Measurements from ENCODE around the gene VKORC1L1.
"Not testable (repeated sequence)": the region's sequence is repeated elsewhere in the genome, so short reads cannot be mapped to it uniquely, and the experiment has no call there.

Gene VKORC1L1

DNA sequence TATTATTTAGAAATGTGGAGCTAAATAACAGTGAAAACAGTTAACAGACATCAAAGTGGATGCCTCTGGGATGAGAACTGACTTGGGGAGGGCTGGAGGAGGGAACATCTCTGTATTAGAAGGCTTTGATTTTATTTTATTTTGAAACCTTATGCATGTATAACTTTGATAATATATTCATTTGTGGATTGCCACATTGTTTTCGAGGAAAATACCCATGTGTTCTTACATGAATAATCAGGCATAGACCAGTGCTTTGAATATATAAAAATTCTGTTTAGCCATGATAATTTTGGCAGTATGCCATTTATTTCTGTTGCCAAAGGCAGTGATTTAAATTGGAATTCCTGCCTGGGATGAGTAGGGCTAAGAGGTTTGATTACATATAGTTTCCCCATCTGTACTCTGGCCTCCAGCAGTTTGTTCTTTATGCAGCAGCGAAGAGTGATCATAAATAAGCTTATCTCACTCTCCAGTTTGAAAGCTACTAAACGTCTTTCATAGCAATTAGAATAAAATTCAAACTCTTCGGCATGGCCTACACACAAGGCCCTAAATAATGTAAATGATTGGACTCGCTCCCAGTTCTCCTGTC is 128.0 kb downstream of the VKORC1L1 start:
- intact Hi-C loops (cut with DNase I); DNase-seq: not testable (repeated sequence)

DNA sequence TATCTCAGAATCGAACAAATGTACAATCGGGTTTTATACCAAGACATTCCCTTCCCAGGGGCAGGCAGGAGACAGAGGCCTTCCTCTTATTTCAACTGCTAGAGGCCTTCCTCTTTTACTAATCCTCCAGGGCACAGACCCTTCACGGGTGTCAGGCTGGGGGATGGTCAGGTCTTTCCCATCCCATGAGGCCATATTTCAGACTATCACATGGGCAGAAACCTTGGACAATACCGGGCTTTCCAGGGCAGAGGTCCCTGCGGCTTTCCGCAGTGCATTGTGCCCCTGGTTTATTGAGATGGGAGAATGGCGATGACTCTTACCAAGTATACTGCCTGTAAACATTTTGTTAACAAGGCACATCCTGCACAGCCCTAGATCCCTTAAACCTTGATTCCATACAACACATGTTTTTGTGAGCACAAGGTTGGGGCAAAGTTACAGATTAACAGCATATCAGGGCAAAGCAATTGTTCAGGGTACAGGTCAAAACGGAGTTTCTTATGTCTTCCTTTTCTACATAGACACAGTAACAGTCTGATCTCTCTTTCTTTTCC is 132.3 kb downstream of the VKORC1L1 start:
- DNase-seq; intact Hi-C loops (cut with DNase I): not testable (repeated sequence)

DNA sequence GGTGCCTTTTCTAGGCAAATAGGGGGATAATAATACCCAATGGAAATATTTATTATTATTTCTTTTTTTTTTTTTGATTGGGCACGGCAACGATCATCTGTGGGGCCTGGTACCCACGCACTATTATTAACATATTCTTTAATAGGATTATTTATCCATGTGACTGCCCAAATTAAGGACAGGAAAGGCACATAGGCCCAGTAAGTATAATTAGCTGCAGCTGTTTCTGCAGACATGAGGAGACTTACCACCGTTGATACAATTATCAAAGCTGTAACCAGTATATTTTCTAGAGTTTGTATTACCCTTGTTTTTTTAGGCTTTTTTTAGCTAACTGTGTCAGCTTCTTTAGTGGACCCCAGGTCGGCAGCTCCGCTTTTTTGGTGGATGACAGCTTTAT is 134.4 kb downstream of the VKORC1L1 start:
- DNase-seq = no peak
- intact Hi-C loops (cut with DNase I) = no loop called here

All from posterior cingulate gyrus (tissue), 11 donors.